ENCODE results near the gene RPS19. TPM values are rescaled to one million over a fixed set of nuclear protein-coding genes. Genes with fewer than 3 reads are reported as not detected.

The RPS19 gene
- total and polyA plus RNA-seq, 4 donors, result 275 to 655 (median 476) TPM

DNA sequence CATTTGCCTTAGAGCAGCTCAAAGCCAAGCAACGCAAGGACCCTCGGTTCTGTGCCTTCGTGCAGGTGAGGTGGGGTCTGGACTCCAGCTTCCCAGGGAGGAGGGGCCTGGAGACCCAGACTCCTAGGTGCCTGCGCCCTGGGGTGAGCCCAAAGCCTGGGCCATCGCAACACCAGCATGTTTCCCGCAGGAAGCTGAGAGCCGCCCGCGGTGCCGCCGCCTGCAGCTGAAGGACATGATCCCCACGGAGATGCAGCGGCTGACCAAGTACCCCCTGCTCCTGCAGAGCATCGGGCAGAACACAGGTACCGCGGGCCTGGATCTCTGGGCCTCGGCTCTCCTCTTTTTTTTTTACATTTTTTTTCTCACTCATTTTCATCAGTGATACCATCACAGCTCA lies 42.5 kb downstream of the RPS19 start:
- WGBS, result 95% methylated on average over 17 of the region's 17 CpGs
- H3K27ac ChIP-seq (ENCODE audit: low read depth in 1 of 2, low read length in 2 of 2), result no peak overlapping the region
- H3K36me3 ChIP-seq (ENCODE audit: control insufficient read depth in 4 of 4, insufficient read depth in 3 of 4, low read depth in 1 of 4, low read length in 3 of 4), result peaks cover 24 to 79% (median 29%) of the 10 kb centered on the region in 4 donors
- peaks cover 0 to 7% (median 4%) of the 10 kb centered on the region in 4 donors for H3K4me1 ChIP-seq (ENCODE audit: control insufficient read depth in 4 of 4, insufficient read depth in 4 of 4, low read length in 3 of 4)
- H3K27me3 ChIP-seq (ENCODE audit: control insufficient read depth in 4 of 4, insufficient read depth in 4 of 4, low read length in 3 of 4), result no peaks in the 10 kb centered on the region
- TF ChIP-seq SP1 (IDR thresholded peaks at IDR 0.05) (no peak), ZBTB33 (IDR thresholded peaks at IDR 0.05) (no peak), HNF4G (IDR thresholded peaks at IDR 0.05) (no peak), RAD21 (IDR thresholded peaks at IDR 0.05) (no peak), JUND (IDR thresholded peaks at IDR 0.05) (no peak), TAF1 (conservative IDR thresholded peaks at IDR 0.05) (no peak), NR2F2 (IDR thresholded peaks at IDR 0.05) (no peak), RXRA (IDR thresholded peaks at IDR 0.05) (no peak), HNF4A (conservative IDR thresholded peaks at IDR 0.05) (no peak)
- TF ChIP-seq, protein P1, sequence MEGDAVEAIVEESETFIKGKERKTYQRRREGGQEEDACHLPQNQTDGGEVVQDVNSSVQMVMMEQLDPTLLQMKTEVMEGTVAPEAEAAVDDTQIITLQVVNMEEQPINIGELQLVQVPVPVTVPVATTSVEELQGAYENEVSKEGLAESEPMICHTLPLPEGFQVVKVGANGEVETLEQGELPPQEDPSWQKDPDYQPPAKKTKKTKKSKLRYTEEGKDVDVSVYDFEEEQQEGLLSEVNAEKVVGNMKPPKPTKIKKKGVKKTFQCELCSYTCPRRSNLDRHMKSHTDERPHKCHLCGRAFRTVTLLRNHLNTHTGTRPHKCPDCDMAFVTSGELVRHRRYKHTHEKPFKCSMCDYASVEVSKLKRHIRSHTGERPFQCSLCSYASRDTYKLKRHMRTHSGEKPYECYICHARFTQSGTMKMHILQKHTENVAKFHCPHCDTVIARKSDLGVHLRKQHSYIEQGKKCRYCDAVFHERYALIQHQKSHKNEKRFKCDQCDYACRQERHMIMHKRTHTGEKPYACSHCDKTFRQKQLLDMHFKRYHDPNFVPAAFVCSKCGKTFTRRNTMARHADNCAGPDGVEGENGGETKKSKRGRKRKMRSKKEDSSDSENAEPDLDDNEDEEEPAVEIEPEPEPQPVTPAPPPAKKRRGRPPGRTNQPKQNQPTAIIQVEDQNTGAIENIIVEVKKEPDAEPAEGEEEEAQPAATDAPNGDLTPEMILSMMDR (IDR thresholded peaks at IDR 0.05; ENCODE audit: low read depth, low read length, missing input control), result no peak
- DNase-seq (ENCODE audit: low spot score), result no peak
- H3K9me3 ChIP-seq (ENCODE audit: control insufficient read depth in 4 of 4, low read length in 3 of 4), result no peaks in the 10 kb centered on the region
- no peak overlapping the region for H3K9ac ChIP-seq (ENCODE audit: low read depth in 1 of 2, low read length in 2 of 2)
- no peak overlapping the region for H3K4me3 ChIP-seq (ENCODE audit: low read depth in 1 of 3, low read length in 3 of 3)

DNA sequence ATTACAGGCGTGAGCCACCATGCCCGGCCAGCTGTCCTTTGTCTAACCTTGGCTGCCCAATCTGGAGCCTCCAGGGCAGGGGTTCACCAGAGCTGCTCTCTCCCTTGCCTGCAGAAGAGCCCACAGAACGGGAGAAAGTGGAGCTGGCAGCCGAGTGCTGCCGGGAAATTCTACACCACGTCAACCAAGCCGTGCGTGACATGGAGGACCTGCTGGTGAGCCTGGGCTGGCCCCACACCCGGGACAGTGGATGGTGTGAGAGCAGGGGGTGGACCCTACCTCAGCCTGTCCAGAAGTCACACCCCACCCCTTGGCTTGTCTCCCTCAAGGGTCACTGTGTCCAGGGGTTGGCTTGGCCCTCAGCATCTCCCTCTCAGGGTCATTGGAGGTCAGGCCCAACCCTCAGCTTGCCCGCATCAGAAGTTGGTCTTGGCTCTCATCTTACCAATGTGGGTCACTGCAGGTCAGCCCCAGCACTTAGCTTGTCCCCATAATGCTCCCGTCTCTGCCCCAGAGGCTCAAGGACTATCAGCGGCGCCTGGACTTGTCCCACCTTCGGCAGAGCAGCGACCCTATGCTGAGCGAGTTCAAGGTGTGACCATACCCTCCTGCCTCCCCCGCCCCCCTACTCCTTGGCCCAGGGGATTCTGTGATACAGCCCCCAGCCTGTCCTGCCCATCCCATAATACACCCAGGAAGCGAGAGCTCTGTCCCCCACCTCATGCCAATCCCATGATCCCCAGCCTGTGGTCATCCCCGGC lies 43.3 kb downstream of the RPS19 start:
- Histone ChIP-seq H3K36me3 (ENCODE audit: control insufficient read depth in 4 of 4, insufficient read depth in 3 of 4, low read depth in 1 of 4, low read length in 3 of 4) (peaks cover 24 to 72% (median 29%) of the 10 kb centered on the region in 4 donors), H3K27me3 (ENCODE audit: control insufficient read depth in 4 of 4, insufficient read depth in 4 of 4, low read length in 3 of 4) (no peaks in the 10 kb centered on the region), H3K4me1 (ENCODE audit: control insufficient read depth in 4 of 4, insufficient read depth in 4 of 4, low read length in 3 of 4) (peaks cover 0 to 7% (median 4%) of the 10 kb centered on the region in 4 donors), H3K9ac (ENCODE audit: low read depth in 1 of 2, low read length in 2 of 2) (no peak overlapping the region), H3K4me3 (ENCODE audit: low read depth in 1 of 3, low read length in 3 of 3) (no peak overlapping the region), H3K9me3 (ENCODE audit: control insufficient read depth in 4 of 4, low read length in 3 of 4) (no peaks in the 10 kb centered on the region), H3K27ac (ENCODE audit: low read depth in 1 of 2, low read length in 2 of 2) (no peak overlapping the region)
- TF ChIP-seq, protein P2, sequence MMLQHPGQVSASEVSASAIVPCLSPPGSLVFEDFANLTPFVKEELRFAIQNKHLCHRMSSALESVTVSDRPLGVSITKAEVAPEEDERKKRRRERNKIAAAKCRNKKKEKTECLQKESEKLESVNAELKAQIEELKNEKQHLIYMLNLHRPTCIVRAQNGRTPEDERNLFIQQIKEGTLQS (IDR thresholded peaks at IDR 0.05), result no peak
- TF ChIP-seq TAF1 (conservative IDR thresholded peaks at IDR 0.05) (no peak), JUND (IDR thresholded peaks at IDR 0.05) (no peak), ZBTB33 (IDR thresholded peaks at IDR 0.05) (no peak), MAX (IDR thresholded peaks at IDR 0.05) (no peak), YY1 (IDR thresholded peaks at IDR 0.05) (no peak), SP1 (IDR thresholded peaks at IDR 0.05) (no peak), HNF4A (conservative IDR thresholded peaks at IDR 0.05) (no peak), EGR1 (IDR thresholded peaks at IDR 0.05; ENCODE audit: low read depth in 2 of 2) (no peak), FOXA1 (IDR thresholded peaks at IDR 0.05) (no peak), RXRA (IDR thresholded peaks at IDR 0.05) (no peak), FOXA2 (IDR thresholded peaks at IDR 0.05) (no peak)
- DNase-seq (ENCODE audit: low spot score), result no peak
- 95% methylated on average over 19 of the region's 19 CpGs for WGBS
